Naive thymus-derived CD4-positive, alpha-beta T cell (primary cell): ENCODE results near the gene HIVEP3. TPM values are rescaled to one million over a fixed set of nuclear protein-coding genes. Genes with fewer than 3 reads are reported as not detected.
A peak's percentile ranks its signal among the peaks of the same experiment; 100 is the strongest.

Experiments
- ATAC-seq: fragments of 150-1000 bp; cut with Tn5 transposase; 2 replicates; pipeline ENCODE4 v1.10.0; 2021; ENCODE audit warnings: mild to moderate bottlenecking, moderate library complexity
- CTCF ChIA-PET: fragments of 350-600 bp; sonication (Branson Sonifier 250); formaldehyde crosslinking; loops from one replicate; lab custom pipeline; 2021; ENCODE audit warnings: antibody characterized with exemption; lab: Charles Lee
- POLR2A ChIA-PET: fragments of 350-600 bp; sonication (Branson Sonifier 250); formaldehyde crosslinking; loops from one replicate; lab custom pipeline; 2021; ENCODE audit warnings: antibody characterized with exemption, inconsistent platforms; lab: Charles Lee
- DNase-seq, 9 donors: peaks; one replicate each; pipeline versions ENCODE4 v3.0.0 to v3.0.0-alpha.2; 2020 to 2022; ENCODE audit warnings: mixed read lengths in 1 of 9
- H3K27ac ChIP-seq: one replicate; pipeline ENCODE4 v1.7.0; 2013; ENCODE audit warnings: mild to moderate bottlenecking, low read depth, low read length, moderate library complexity
- H3K27me3 ChIP-seq, 2 donors: one replicate each; pipeline ENCODE4 v1.7.0; 2013; ENCODE audit warnings: low read length in 2 of 2, mild to moderate bottlenecking in 2 of 2, moderate library complexity in 2 of 2; ENCODE audit not compliant: control insufficient read depth in 2 of 2, insufficient read depth in 2 of 2
- H3K36me3 ChIP-seq, 3 experiments: 1 replicate in 2 of 3; 2 replicates in 1 of 3; pipeline ENCODE4 v1.7.0; 2013; ENCODE audit warnings: low read length in 3 of 3, mild to moderate bottlenecking in 3 of 3, moderate library complexity in 1 of 3; ENCODE audit not compliant: insufficient read depth in 3 of 3, control insufficient read depth in 2 of 3
- H3K4me1 ChIP-seq, 2 donors: one replicate each; pipeline ENCODE4 v1.7.0; 2013; ENCODE audit warnings: low read length in 2 of 2, mild to moderate bottlenecking in 2 of 2, moderate library complexity in 1 of 2; ENCODE audit not compliant: control insufficient read depth in 2 of 2, insufficient read depth in 2 of 2
- H3K4me3 ChIP-seq: 2 replicates; pipeline ENCODE4 v1.7.0; 2013; ENCODE audit warnings: mild to moderate bottlenecking, low read length
- H3K9me3 ChIP-seq, 3 experiments: 1 replicate in 2 of 3; 2 replicates in 1 of 3; pipeline ENCODE4 v1.7.0; 2013; ENCODE audit warnings: low read length in 3 of 3; ENCODE audit not compliant: control insufficient read depth in 2 of 3
- H3K27ac Mint-ChIP-seq, 9 donors: one replicate each; pipeline ENCODE4 v1.8.0; 2020 to 2022; ENCODE audit warnings: mixed read lengths in 9 of 9, mild to moderate bottlenecking in 8 of 9, moderate library complexity in 5 of 9, inconsistent platforms in 2 of 9
- H3K27me3 Mint-ChIP-seq, 5 donors: one replicate each; pipeline ENCODE4 v1.8.0; 2021 to 2022; ENCODE audit warnings: mixed read lengths in 5 of 5, mild to moderate bottlenecking in 1 of 5
- H3K36me3 Mint-ChIP-seq, 5 donors: one replicate each; pipeline ENCODE4 v1.8.0; 2020 to 2022; ENCODE audit warnings: mixed read lengths in 5 of 5, mild to moderate bottlenecking in 3 of 5, inconsistent platforms in 1 of 5
- H3K4me1 Mint-ChIP-seq, 7 donors: one replicate each; pipeline ENCODE4 v1.8.0; 2020 to 2022; ENCODE audit warnings: mixed read lengths in 7 of 7, mild to moderate bottlenecking in 3 of 7, inconsistent platforms in 1 of 7
- H3K4me3 Mint-ChIP-seq, 10 donors: one replicate each; pipeline ENCODE4 v1.8.0; 2020 to 2022; ENCODE audit warnings: mild to moderate bottlenecking in 10 of 10, mixed read lengths in 10 of 10, moderate library complexity in 6 of 10, inconsistent platforms in 2 of 10
- H3K9me3 Mint-ChIP-seq, 11 donors: one replicate each; pipeline ENCODE4 v1.8.0; 2020 to 2022; ENCODE audit warnings: mixed read lengths in 11 of 11, mild to moderate bottlenecking in 4 of 11, inconsistent platforms in 1 of 11, moderate library complexity in 1 of 11
- intact Hi-C, 2 donors: fragments of 100-400 bp; cut with micrococcal nuclease; formaldehyde crosslinking; loops; one replicate each; pipeline ENCODE4 v1.15.1; 2023
- polyA plus RNA-seq, 2 donors: library from polyadenylated mRNA; unstranded; fragments of 300-500 nt; fragmentation: Illumina TruSeq; gene quantifications; one replicate each; pipeline ENCODE4 v1.2.3, GENCODE V29; 2021
- total RNA-seq, 6 experiments: library from RNA in 5 of 6; stranded (reverse) in 5 of 6; gene quantifications; 1 replicate in 5 of 6; 2 replicates in 1 of 6; pipeline ENCODE4 v1.2.3 and lab custom pipeline; 2021 to 2026

The HIVEP3 gene
- total and polyA plus RNA-seq, 7 experiments from 2014 or later, result 4.3 to 19.1 (median 7.0) TPM

DNA sequence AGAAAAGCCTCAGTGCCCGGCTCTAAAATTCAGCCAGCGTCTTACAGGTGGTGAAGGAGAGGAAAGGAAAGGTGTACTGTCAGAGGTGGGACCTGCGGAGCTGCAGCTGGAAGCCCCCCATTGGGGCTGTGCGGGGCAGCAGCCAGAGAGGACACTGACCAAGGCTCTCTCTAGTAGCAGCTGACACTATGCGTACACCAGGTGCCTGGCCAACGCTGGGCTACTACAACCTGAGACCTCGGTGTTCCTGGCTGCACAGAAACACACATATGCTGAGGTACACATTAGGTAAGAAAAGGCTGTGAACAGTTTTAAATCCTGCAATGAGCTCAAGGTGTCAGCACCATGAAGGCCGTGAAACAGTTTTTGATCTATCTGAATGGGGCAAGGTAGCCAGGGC, 378.7 kb downstream of the HIVEP3 start:
- CTCF ChIA-PET, result no interaction called here
- ATAC-seq (no peak), DNase-seq (no peak)
- no peaks in the 10 kb centered on the region for H3K27me3 ChIP-seq
- H3K4me3 ChIP-seq, result no peak overlapping the region
- no peak overlapping the region for H3K4me3 Mint-ChIP-seq
- peak overlapping the region in 1 of 9 donors; percentile 48 for H3K27ac Mint-ChIP-seq
- peaks cover under 1 to 13% (median 6%) of the 10 kb centered on the region in 5 donors for H3K36me3 Mint-ChIP-seq
- POLR2A ChIA-PET, result no interaction called here
- intact Hi-C loops, result no loop called here
- H3K9me3 ChIP-seq, result no peaks in the 10 kb centered on the region
- H3K27ac ChIP-seq, result no peak overlapping the region
- no peaks in the 10 kb centered on the region for H3K27me3 Mint-ChIP-seq
- peaks cover 0 to 13% (median 5%) of the 10 kb centered on the region in 7 donors for H3K4me1 Mint-ChIP-seq
- H3K4me1 ChIP-seq, result no peaks in the 10 kb centered on the region
- peaks cover 0 to 9% (median 0%) of the 10 kb centered on the region in 3 experiments for H3K36me3 ChIP-seq
- peaks cover 0 to 2% (median 0%) of the 10 kb centered on the region in 11 donors for H3K9me3 Mint-ChIP-seq

DNA sequence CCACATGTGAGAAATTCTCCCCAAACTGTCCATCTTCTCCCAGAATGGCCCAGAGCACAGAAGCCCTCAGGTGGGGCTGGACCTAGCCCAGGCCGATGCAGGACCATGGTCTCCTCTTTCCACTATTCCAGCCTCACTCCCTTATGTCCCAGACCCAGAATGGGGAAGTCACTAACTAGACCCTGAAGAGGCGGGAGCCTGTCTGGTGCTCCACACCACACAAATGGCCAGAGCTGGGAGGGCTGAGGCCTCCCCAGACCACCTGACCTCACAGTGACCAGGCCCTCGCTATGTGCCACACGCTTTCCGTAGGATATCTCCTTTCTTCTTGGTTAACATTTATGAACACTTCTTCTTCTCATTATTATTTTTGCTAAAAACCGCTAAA, 379.3 kb downstream of the HIVEP3 start:
- H3K27ac Mint-ChIP-seq, result no peak overlapping the region
- no peak for DNase-seq
- Histone ChIP-seq H3K4me1 (no peaks in the 10 kb centered on the region), H3K36me3 (peaks cover 0 to 9% (median 0%) of the 10 kb centered on the region in 3 experiments), H3K9me3 (no peaks in the 10 kb centered on the region), H3K27me3 (no peaks in the 10 kb centered on the region), H3K4me3 (no peak overlapping the region), H3K27ac (no peak overlapping the region)
- POLR2A ChIA-PET, result no interaction called here
- no peaks in the 10 kb centered on the region for H3K9me3 Mint-ChIP-seq
- intact Hi-C loops, result no loop called here
- peaks cover 3 to 11% (median 6%) of the 10 kb centered on the region in 5 donors for H3K36me3 Mint-ChIP-seq
- no peak overlapping the region for H3K4me3 Mint-ChIP-seq
- no peak for ATAC-seq
- CTCF ChIA-PET, result no interaction called here
- peaks cover 0 to 13% (median 5%) of the 10 kb centered on the region in 7 donors for H3K4me1 Mint-ChIP-seq
- no peaks in the 10 kb centered on the region for H3K27me3 Mint-ChIP-seq

DNA sequence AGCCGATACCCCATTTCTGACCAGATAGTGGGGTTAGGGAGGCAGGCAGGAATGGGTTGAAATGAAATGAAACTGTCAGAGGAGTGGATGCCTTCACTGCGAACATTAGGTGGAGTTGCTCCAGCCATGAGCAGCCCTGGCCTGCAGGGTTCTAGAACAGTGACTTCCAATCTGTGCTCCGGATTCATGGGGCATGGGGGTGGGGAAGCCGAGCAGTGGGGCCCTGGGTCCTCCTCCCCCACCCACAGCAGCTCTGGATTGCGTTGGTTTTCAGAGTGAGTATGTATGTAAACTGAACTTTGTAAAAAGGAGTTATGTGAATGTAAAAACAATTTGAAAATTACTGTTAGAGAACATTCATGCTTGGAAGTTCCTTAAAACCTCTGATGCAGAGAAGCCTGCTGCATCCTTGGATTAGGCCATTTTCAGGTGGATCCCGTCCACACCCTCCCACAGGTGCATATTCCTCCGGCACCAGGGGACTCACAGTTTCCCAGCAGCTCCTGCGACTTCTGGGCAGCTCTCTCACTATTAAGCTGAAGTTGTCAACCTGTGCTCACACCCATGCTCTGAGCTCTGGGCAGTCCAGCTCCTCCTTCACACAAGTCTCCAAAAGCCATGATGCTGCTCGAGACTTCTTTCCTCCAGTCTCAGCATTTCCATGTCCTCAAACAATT, 379.8 kb downstream of the HIVEP3 start:
- intact Hi-C loops, result no loop called here
- Histone ChIP-seq H3K9me3 (no peaks in the 10 kb centered on the region), H3K36me3 (peaks cover 0 to 9% (median 0%) of the 10 kb centered on the region in 3 experiments), H3K4me3 (no peak overlapping the region), H3K27ac (no peak overlapping the region), H3K4me1 (no peaks in the 10 kb centered on the region), H3K27me3 (no peaks in the 10 kb centered on the region)
- no peak overlapping the region for H3K4me3 Mint-ChIP-seq
- ChIA-PET POLR2A (no interaction called here), CTCF (no interaction called here)
- no peaks in the 10 kb centered on the region for H3K27me3 Mint-ChIP-seq
- peaks cover 3 to 13% (median 6%) of the 10 kb centered on the region in 5 donors for H3K36me3 Mint-ChIP-seq
- no peaks in the 10 kb centered on the region for H3K9me3 Mint-ChIP-seq
- no peak overlapping the region for H3K27ac Mint-ChIP-seq
- no peak for ATAC-seq
- no peak for DNase-seq
- peaks cover 0 to 13% (median 5%) of the 10 kb centered on the region in 7 donors for H3K4me1 Mint-ChIP-seq

DNA sequence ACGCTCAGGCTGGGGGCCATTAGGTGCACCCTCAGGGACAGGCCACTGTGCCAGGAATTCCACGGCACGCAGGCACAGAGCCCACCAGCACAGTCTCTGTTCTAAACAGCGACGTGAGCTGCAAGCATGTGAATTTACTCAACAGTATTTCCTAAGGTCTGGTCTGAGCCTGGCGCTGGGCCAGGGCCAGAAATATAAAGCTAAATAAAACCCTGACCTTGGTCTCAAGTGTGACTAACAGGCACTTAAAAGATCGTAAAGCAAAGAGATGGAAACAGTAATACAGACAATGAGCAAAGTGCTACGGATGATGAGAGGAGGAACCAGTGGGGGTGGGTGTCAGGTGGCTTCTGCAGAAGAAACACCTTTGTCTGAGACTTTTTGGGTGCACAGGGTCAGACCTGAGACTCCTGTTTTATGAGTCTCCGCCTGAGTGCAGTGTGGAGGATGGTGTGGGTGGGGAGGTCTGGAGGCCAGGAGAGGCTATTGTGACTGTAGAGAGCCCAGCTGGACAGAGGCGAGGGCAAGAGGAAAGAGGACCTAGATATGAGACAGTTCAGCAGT, 380.9 kb downstream of the HIVEP3 start:
- no peak for ATAC-seq
- POLR2A ChIA-PET, result no interaction called here
- Mint-ChIP-seq H3K9me3 (no peaks in the 10 kb centered on the region), H3K4me1 (peaks cover 0 to 13% (median 5%) of the 10 kb centered on the region in 7 donors), H3K4me3 (peak overlapping the region in 1 of 10 donors; percentile 8), H3K27me3 (no peaks in the 10 kb centered on the region), H3K36me3 (peaks cover 3 to 16% (median 6%) of the 10 kb centered on the region in 5 donors), H3K27ac (no peak overlapping the region)
- Histone ChIP-seq H3K27ac (no peak overlapping the region), H3K36me3 (peaks cover 0 to under 1% (median 0%) of the 10 kb centered on the region in 3 experiments), H3K4me3 (no peak overlapping the region), H3K9me3 (no peaks in the 10 kb centered on the region), H3K4me1 (no peaks in the 10 kb centered on the region), H3K27me3 (no peaks in the 10 kb centered on the region)
- DNase-seq, result no peak
- CTCF ChIA-PET, result no interaction called here
- intact Hi-C loops, result no loop called here

DNA sequence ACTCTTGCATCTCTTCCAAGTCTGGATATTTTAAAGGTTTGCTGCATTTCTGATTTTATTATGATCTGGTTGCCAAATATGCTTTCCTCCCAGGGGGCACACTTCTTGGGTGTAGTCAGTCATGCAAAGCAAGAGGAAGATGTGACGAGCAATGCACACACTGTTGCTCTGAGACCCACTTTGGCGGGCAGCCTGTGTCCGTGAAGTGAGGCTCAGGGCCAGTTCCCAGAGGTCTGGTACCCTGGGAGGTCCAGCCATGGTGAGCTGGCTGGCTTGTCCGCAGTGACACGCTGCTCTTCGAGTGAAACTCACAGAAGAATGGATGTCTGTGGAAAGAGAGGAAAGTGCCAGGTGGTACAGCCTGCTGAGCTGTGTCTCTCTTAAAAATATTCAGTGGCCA, 381.5 kb downstream of the HIVEP3 start:
- POLR2A ChIA-PET, result no interaction called here
- intact Hi-C loops, result no loop called here

DNA sequence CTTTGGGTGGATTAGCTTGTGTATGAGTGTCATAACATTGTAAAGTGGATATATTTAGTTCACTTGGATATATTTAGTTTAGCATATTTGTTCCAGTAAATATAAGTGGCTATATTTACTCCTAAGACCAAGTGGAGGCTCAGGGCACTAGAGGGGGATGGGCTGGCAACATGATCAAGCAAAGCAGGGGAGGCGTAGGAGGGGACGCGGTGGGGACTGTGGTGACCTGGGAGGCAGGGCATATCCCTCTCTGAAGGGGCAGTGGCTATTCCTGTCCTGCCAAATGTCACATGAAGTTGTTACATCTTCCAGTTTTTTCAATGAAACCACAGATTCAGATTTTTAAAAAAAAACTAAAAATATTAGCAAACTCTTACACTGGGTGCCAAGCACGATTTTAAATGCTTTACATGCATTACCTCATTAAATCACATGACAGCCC, 382.3 kb downstream of the HIVEP3 start:
- peak overlapping the region in 1 of 9 donors; percentile 58 for H3K27ac Mint-ChIP-seq

More for the DNA sequence above, 381.5 kb downstream of the HIVEP3 start:
- Mint-ChIP-seq H3K4me3 (no peak overlapping the region), H3K36me3 (peaks cover 1 to 17% (median 3%) of the 10 kb centered on the region in 5 donors), H3K27me3 (no peaks in the 10 kb centered on the region), H3K4me1 (peaks cover 0 to 13% (median 5%) of the 10 kb centered on the region in 7 donors), H3K27ac (no peak overlapping the region), H3K9me3 (no peaks in the 10 kb centered on the region)
- Histone ChIP-seq H3K27ac (no peak overlapping the region), H3K4me3 (no peak overlapping the region), H3K9me3 (no peaks in the 10 kb centered on the region), H3K36me3 (no peaks in the 10 kb centered on the region), H3K4me1 (no peaks in the 10 kb centered on the region), H3K27me3 (no peaks in the 10 kb centered on the region)
- DNase-seq, result no peak
- ATAC-seq, result no peak
- CTCF ChIA-PET, result no interaction called here

More for the DNA sequence above, 382.3 kb downstream of the HIVEP3 start:
- CTCF ChIA-PET, result no interaction called here
- no peak for DNase-seq
- intact Hi-C loops, result no loop called here
- Mint-ChIP-seq H3K4me3 (no peak overlapping the region), H3K9me3 (peaks cover 0 to 4% (median 0%) of the 10 kb centered on the region in 11 donors), H3K36me3 (peaks cover 0 to 25% (median 3%) of the 10 kb centered on the region in 5 donors), H3K27me3 (no peaks in the 10 kb centered on the region), H3K4me1 (peaks cover 0 to 13% (median 5%) of the 10 kb centered on the region in 7 donors)
- H3K27ac ChIP-seq, result no peak overlapping the region
- no peaks in the 10 kb centered on the region for H3K4me1 ChIP-seq
- ATAC-seq, result no peak
- no peak overlapping the region for H3K4me3 ChIP-seq
- H3K36me3 ChIP-seq, result no peaks in the 10 kb centered on the region
- H3K9me3 ChIP-seq, result no peaks in the 10 kb centered on the region
- POLR2A ChIA-PET, result no interaction called here
- no peaks in the 10 kb centered on the region for H3K27me3 ChIP-seq
